Measurements from ENCODE around the gene CYB561D2. TPM values are rescaled to one million over a fixed set of nuclear protein-coding genes. Genes with fewer than 3 reads are reported as not detected.

Gene CYB561D2
- total RNA-seq, 4 donors from 2014 or later, result 3.6 to 23.8 (median 11.3) TPM

DNA sequence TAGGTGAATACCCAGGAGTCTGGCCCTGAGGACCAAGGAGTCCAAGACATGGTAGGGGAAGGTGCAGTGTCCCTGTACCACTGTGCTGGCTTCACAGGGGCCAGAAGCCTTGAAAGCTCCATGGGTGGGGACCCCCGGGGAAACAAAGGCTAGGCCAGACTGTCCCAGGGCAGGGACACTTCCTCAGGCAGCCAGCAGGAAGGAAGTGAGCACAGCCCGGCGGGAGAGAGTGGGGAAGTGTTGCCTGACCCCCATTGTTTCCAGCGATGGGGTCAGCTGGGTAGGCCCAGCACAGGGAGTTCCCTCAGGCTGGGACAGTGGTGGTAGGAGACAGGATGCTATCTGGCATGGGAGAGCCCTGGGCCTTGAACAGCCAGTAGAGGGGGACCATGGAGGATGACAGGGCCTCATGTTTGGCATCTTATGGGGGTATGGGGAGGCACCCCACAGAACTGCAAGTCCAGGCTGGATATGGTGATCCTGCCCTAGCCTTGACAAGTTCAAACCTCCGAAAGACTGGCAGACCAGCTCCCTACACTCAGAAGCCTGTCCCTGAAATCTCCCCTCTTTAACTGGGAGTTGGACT lies 27.0 kb upstream of the CYB561D2 start:
- H3K4me3 ChIP-seq, result no peak overlapping the region
- H3K4me1 ChIP-seq, result peaks cover 0 to 27% of the 10 kb centered on the region in 2 donors
- peak; percentile 43 to 72 for DNase-seq
- no peaks in the 10 kb centered on the region for H3K36me3 ChIP-seq
- no peaks in the 10 kb centered on the region for H3K9me3 ChIP-seq
- H3K27me3 ChIP-seq, result no peaks in the 10 kb centered on the region
- intact Hi-C loops (cut with DNase I; ENCODE audit: low total_unique reads), result no loop called here
- peak overlapping the region; percentile 95 to 96 for H3K27ac ChIP-seq
- TF ChIP-seq POLR2A (IDR thresholded peaks at IDR 0.05), result no peak
- TF ChIP-seq, protein P1, sequence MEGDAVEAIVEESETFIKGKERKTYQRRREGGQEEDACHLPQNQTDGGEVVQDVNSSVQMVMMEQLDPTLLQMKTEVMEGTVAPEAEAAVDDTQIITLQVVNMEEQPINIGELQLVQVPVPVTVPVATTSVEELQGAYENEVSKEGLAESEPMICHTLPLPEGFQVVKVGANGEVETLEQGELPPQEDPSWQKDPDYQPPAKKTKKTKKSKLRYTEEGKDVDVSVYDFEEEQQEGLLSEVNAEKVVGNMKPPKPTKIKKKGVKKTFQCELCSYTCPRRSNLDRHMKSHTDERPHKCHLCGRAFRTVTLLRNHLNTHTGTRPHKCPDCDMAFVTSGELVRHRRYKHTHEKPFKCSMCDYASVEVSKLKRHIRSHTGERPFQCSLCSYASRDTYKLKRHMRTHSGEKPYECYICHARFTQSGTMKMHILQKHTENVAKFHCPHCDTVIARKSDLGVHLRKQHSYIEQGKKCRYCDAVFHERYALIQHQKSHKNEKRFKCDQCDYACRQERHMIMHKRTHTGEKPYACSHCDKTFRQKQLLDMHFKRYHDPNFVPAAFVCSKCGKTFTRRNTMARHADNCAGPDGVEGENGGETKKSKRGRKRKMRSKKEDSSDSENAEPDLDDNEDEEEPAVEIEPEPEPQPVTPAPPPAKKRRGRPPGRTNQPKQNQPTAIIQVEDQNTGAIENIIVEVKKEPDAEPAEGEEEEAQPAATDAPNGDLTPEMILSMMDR (IDR thresholded peaks at IDR 0.05), result peak in 1 of 4 experiments; percentile 21

GRCh38 chr3:50324351-50325112 lies 26.1 kb upstream of the CYB561D2 start:
- intact Hi-C loops (cut with DNase I; ENCODE audit: low total_unique reads), result no loop called here
- Histone ChIP-seq H3K36me3 (no peaks in the 10 kb centered on the region), H3K9me3 (no peaks in the 10 kb centered on the region), H3K4me3 (no peak overlapping the region), H3K4me1 (peaks cover 0 to 19% of the 10 kb centered on the region in 2 donors), H3K27me3 (no peaks in the 10 kb centered on the region), H3K27ac (peak overlapping the region; percentile 95 to 96)
- TF ChIP-seq POLR2A (IDR thresholded peaks at IDR 0.05), result no peak
- TF ChIP-seq, protein P1 (IDR thresholded peaks at IDR 0.05), result peak; percentile 71 to 86 (median 75)
- DNase-seq, result peak; percentile 66

DNA sequence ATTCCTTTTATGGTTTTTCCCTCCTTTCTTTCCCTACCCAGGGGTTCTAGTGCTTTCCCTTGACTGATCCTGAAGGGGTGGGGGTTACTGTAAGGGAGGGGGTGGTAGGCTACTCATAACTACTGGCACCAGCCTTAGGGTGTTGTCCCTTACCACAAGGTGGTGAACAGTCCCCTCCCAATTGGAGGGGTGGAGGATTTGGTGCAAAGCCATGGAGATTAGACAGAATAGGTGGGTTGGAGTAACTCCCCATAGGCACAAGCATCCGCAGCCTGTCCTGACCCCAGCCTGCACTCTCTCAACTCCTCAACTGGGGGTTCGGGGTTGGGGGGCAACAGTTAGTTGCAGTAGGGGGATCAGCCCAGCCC lies 25.6 kb upstream of the CYB561D2 start:
- Histone ChIP-seq H3K4me1 (peaks cover 0 to 16% of the 10 kb centered on the region in 2 donors), H3K9me3 (no peaks in the 10 kb centered on the region), H3K27me3 (no peaks in the 10 kb centered on the region), H3K36me3 (no peaks in the 10 kb centered on the region), H3K27ac (peak overlapping the region; percentile 95 to 96), H3K4me3 (no peak overlapping the region)
- intact Hi-C loops (cut with DNase I; ENCODE audit: low total_unique reads), result no loop called here
- DNase-seq, result no peak
- TF ChIP-seq POLR2A (IDR thresholded peaks at IDR 0.05), result no peak
- TF ChIP-seq, protein P1 (IDR thresholded peaks at IDR 0.05), result no peak

DNA sequence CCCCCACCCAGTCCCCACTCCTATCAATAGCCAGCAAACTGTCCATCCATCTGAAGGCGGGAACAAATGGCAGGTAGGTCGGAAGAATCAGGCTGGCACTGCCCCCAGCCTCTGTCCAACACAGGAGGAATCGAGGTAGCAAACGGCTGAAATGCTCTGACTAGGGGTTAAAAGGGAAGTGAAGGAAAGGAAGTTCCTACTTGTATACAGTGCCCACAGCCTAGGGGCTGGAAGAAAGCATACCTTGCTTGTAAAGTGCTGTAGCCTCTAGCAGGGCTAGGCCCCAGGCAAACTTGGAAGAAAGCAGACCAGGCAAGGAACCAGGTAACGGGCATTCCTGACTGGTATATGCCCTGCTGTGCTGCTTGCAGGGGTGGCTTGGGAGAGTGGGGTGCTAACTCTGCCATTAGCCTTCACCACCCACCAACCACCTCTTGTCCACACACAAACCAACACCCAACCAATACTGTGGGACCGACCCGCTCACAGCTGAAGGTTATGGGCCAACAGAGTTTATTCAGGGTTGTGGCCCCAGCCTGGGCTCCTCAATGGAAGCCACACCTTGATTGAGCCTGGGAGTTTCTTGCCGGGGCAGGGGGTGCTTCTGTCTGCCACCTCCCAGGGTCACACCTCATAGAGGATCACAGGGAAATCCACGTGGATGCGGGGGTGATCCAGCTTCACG lies 25.0 kb upstream of the CYB561D2 start:
- peak overlapping the region; percentile 95 to 96 for H3K27ac ChIP-seq
- peaks cover 0 to 13% of the 10 kb centered on the region in 2 donors for H3K4me1 ChIP-seq

More for the DNA sequence above, 25.0 kb upstream of the CYB561D2 start:
- TF ChIP-seq, protein P1 (IDR thresholded peaks at IDR 0.05), result no peak
- no peak for TF ChIP-seq POLR2A (IDR thresholded peaks at IDR 0.05)
- H3K4me3 ChIP-seq, result no peak overlapping the region
- intact Hi-C loops (cut with DNase I; ENCODE audit: low total_unique reads), result no loop called here
- H3K9me3 ChIP-seq, result no peaks in the 10 kb centered on the region
- H3K36me3 ChIP-seq, result no peaks in the 10 kb centered on the region
- DNase-seq, result no peak
- H3K27me3 ChIP-seq, result no peaks in the 10 kb centered on the region
